ENCODE results near the gene CXCR4.

CXCR4 gene

DNA sequence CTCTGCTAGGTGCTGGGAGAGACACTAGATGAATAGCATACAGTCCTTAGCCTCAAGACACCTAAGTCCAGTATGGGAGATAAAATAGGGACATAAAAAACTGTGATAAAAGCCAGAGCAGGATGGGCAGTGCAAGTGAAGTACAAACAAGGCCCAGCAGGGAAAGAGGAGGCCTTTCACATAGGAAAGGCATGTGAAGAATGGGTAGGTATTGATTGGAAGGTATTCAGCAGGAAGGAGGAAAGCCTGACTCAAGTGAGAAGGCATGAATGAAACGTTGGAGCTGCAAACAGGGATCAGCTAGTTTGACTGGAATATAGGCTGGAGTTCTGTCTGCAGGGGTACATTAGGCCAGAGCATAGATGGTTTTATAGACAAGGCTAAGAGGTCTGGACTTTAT lies 11.0 kb upstream of the CXCR4 start:
- TF ChIP-seq, protein P1, sequence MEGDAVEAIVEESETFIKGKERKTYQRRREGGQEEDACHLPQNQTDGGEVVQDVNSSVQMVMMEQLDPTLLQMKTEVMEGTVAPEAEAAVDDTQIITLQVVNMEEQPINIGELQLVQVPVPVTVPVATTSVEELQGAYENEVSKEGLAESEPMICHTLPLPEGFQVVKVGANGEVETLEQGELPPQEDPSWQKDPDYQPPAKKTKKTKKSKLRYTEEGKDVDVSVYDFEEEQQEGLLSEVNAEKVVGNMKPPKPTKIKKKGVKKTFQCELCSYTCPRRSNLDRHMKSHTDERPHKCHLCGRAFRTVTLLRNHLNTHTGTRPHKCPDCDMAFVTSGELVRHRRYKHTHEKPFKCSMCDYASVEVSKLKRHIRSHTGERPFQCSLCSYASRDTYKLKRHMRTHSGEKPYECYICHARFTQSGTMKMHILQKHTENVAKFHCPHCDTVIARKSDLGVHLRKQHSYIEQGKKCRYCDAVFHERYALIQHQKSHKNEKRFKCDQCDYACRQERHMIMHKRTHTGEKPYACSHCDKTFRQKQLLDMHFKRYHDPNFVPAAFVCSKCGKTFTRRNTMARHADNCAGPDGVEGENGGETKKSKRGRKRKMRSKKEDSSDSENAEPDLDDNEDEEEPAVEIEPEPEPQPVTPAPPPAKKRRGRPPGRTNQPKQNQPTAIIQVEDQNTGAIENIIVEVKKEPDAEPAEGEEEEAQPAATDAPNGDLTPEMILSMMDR (IDR thresholded peaks at IDR 0.05; ENCODE audit: low read depth, low read length) = no peak
- no peak overlapping the region for H3K4me3 ChIP-seq (ENCODE audit: low read depth, low read length)
- in situ Hi-C loops (cut with HindIII; ENCODE audit: low sequenced_read_pairs) = no loop called here
- DNase-seq (ENCODE audit: low read depth, low spot score) = no peak

DNA sequence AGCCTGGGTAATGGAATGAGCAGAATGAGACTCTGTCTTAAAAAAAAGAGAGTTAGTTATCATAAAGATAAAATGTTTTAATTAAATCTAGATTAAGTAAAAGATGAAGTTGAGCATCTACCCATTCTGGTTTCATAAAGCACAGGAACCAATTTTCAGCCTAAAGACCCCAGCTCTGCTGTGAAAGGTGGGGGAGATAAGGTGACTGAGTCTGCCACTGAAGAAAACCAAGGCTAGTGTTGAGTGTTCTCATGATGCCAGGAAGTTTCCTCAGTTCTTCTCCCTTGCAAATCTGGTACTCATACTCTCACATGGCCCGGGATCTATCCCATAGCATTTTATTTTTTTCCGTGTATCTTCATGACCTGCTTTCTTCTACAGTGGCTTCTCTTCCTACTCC lies 10.4 kb upstream of the CXCR4 start:
- in situ Hi-C loops (cut with HindIII; ENCODE audit: low sequenced_read_pairs) = no loop called here
- no peak for DNase-seq (ENCODE audit: low read depth, low spot score)
- TF ChIP-seq, protein P1 (IDR thresholded peaks at IDR 0.05; ENCODE audit: low read depth, low read length) = no peak
- no peak overlapping the region for H3K4me3 ChIP-seq (ENCODE audit: low read depth, low read length)

DNA sequence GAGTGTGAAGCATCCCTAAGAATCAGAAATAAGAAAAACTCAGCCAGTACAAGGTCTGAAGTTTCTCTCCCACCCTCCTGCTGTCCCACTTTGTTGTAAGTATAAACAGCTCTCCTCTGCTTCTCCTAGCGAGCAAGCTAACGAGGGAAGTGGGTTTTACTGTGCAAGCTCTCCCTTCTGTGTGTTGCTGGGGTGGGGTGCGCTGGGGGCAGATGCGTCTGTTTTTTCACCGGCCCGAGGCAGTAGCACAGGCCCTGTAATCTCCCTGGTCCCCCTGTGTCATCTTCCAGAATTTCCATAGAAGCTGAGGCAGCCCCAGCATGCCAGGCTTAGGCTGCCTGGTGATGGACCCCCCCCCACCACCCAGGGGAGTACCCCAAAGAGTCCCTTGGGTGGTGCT lies 9.4 kb upstream of the CXCR4 start:
- no peak for DNase-seq (ENCODE audit: low read depth, low spot score)
- in situ Hi-C loops (cut with HindIII; ENCODE audit: low sequenced_read_pairs) = no loop called here
- H3K4me3 ChIP-seq (ENCODE audit: low read depth, low read length) = no peak overlapping the region
- TF ChIP-seq, protein P1 (IDR thresholded peaks at IDR 0.05; ENCODE audit: low read depth, low read length) = no peak

DNA sequence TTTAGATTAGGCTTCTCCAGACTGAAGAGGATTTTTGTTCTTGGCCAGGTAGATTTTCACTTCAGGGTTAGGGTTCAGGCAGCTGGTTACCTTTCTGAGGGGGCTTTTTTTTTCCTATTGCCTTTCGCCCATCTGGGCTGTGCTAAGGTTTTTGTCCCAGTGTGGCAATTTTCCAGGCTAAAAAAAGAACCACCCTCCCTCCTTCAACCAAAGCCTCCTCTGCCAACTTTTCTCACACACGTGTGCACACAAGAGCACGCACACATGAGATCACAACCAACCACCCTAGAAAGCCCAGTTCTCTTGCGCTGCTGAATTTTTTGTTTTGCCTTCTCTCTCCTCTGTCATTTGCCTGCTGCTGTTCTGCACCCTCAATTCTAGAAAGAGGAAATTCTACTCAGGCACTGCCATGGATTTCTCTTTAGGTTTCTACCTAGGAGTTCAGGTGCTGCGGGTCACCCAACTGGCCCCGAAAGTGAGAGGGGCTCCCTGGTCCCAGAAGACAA lies 8.5 kb upstream of the CXCR4 start:
- TF ChIP-seq, protein P1 (IDR thresholded peaks at IDR 0.05; ENCODE audit: low read depth, low read length) = no peak
- H3K4me3 ChIP-seq (ENCODE audit: low read depth, low read length) = no peak overlapping the region
- in situ Hi-C loops (cut with HindIII; ENCODE audit: low sequenced_read_pairs) = no loop called here
- no peak for DNase-seq (ENCODE audit: low read depth, low spot score)

DNA sequence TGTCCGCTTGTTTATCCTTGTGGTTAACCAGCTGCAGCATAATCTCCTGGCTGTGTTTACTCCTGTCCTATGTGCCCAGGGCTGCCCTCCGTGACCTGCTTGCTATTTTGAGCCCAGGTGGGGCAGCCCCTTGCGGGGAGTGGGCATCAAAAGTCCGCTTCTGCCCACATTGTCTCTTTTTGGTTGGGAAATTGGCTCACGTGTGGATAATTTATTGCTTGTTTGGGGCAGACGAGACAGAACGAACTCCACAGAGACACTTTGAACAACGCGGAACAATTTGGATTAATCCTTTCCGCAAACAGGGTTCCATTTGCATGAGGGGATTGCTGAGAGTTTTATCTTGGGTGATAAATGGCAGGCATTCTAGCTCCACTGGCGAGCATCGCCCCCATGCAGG lies 8.1 kb upstream of the CXCR4 start:
- DNase-seq (ENCODE audit: low read depth, low spot score) = no peak
- TF ChIP-seq, protein P1 (IDR thresholded peaks at IDR 0.05; ENCODE audit: low read depth, low read length) = no peak
- in situ Hi-C loops (cut with HindIII; ENCODE audit: low sequenced_read_pairs) = no loop called here
- no peak overlapping the region for H3K4me3 ChIP-seq (ENCODE audit: low read depth, low read length)

DNA sequence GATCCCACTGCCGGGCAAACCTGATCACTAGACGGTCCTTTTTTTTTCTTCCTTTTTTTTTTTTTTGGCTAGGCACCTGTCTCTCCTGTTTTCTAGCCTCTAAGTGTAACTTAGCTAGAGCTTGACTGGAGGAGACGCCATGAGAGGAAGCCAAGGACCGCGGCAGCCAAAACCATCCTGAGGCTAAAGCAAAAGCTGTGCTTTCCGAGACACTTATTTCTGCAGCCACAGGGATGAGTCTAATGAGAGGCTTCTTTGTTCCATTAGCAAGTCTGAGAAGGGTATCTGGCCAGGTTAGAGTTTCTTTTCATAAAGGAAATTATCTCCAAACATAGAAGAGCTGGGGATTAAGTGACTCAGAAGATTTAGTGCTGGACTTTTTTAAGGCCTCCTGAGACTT lies 7.3 kb upstream of the CXCR4 start:
- in situ Hi-C loops (cut with HindIII; ENCODE audit: low sequenced_read_pairs) = no loop called here
- H3K4me3 ChIP-seq (ENCODE audit: low read depth, low read length) = no peak overlapping the region
- TF ChIP-seq, protein P1 (IDR thresholded peaks at IDR 0.05; ENCODE audit: low read depth, low read length) = no peak
- no peak for DNase-seq (ENCODE audit: low read depth, low spot score)

DNA sequence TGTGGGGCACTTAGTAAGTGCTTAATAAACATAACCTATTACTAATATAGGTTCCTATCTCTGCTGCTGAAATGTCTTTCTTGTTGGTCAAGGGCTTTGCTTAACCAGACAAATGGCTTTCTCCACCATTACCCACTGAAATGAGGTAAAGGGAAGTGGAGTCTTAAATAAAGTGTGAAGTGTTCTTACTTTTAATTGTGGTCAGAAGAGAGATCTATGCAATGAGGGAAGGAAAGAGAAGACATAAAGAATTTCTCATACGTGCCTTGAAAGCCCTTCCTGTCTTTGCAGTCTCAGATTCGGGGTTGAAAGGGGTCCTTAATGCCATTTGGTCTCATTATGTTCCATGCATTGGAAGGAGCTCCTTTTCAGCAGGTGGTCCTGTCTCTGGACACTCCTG lies 6.9 kb upstream of the CXCR4 start:
- no peak for DNase-seq (ENCODE audit: low read depth, low spot score)
- in situ Hi-C loops (cut with HindIII; ENCODE audit: low sequenced_read_pairs) = no loop called here
- H3K4me3 ChIP-seq (ENCODE audit: low read depth, low read length) = no peak overlapping the region
- TF ChIP-seq, protein P1 (IDR thresholded peaks at IDR 0.05; ENCODE audit: low read depth, low read length) = no peak
